ENCODE data around the gene SNAPIN.
A peak's percentile ranks its signal among the peaks of the same experiment; 100 is the strongest.
"Not testable (repeated sequence)": the region's sequence is repeated elsewhere in the genome, so short reads cannot be mapped to it uniquely, and the experiment has no call there.

The SNAPIN gene

GRCh38 chr1:153647346-153647714 lies 11.2 kb upstream of the SNAPIN start:
- no peak for DNase-seq (ENCODE audit: low read depth)

GRCh38 chr1:153648000-153648643 lies 10.4 kb upstream of the SNAPIN start:
- no peak for DNase-seq (ENCODE audit: low read depth)

GRCh38 chr1:153649137-153649862 lies 9.2 kb upstream of the SNAPIN start:
- no peak for DNase-seq (ENCODE audit: low read depth)

GRCh38 chr1:153649863-153650235 lies 8.7 kb upstream of the SNAPIN start:
- DNase-seq (ENCODE audit: low read depth) = no peak

GRCh38 chr1:153651771-153652170 lies 6.7 kb upstream of the SNAPIN start:
- DNase-seq (ENCODE audit: low read depth) = no peak

GRCh38 chr1:153652805-153653500 lies 5.5 kb upstream of the SNAPIN start:
- DNase-seq (ENCODE audit: low read depth) = no peak

GRCh38 chr1:153655333-153655732 lies 3.2 kb upstream of the SNAPIN start:
- no peak for DNase-seq (ENCODE audit: low read depth)

- DNase-seq (ENCODE audit: low read depth) = no peak
Measured at GRCh38 chr1:153659175-153659534, 652 bp downstream of the SNAPIN start.

- DNase-seq (ENCODE audit: low read depth) = no peak
Measured at GRCh38 chr1:153659656-153660055, 1.2 kb downstream of the SNAPIN start.

GRCh38 chr1:153661111-153661708 lies 2.7 kb downstream of the SNAPIN start:
- DNase-seq (ENCODE audit: low read depth) = no peak

GRCh38 chr1:153662269-153662668 lies 3.8 kb downstream of the SNAPIN start:
- no peak for DNase-seq (ENCODE audit: low read depth)

GRCh38 chr1:153663211-153663610 lies 4.7 kb downstream of the SNAPIN start:
- no peak for DNase-seq (ENCODE audit: low read depth)

GRCh38 chr1:153667439-153667838 lies 8.9 kb downstream of the SNAPIN start:
- DNase-seq (ENCODE audit: low read depth) = no peak

GRCh38 chr1:153668672-153669071 lies 10.2 kb downstream of the SNAPIN start:
- DNase-seq (ENCODE audit: low read depth) = not testable (repeated sequence)

- no peak for DNase-seq (ENCODE audit: low read depth)
Measured at GRCh38 chr1:153669606-153670005, 11.1 kb downstream of the SNAPIN start.

- no peak for DNase-seq (ENCODE audit: low read depth)
Measured at GRCh38 chr1:153670257-153670858, 11.9 kb downstream of the SNAPIN start.

- DNase-seq (ENCODE audit: low read depth) = peak; percentile 99
Measured at GRCh38 chr1:153670859-153671627, 12.5 kb downstream of the SNAPIN start, which contains the start of gene ILF2. Gene ILF2, minus strand, starts transcription at chr1:153670993. Its CDS starts 71 bp downstream, at chr1:153670922.

- peak; percentile 9 for DNase-seq (ENCODE audit: low read depth)
Measured at GRCh38 chr1:153671628-153672353, 13.3 kb downstream of the SNAPIN start.

- no peak for DNase-seq (ENCODE audit: low read depth)
Measured at GRCh38 chr1:153673511-153673910, 15.0 kb downstream of the SNAPIN start.

- DNase-seq (ENCODE audit: low read depth) = peak; percentile 26
Measured at GRCh38 chr1:153677718-153678518, 19.4 kb downstream of the SNAPIN start.
